Astrocyte (in vitro differentiated cells and primary cell): ENCODE data around the gene SH3RF2. TPM values are rescaled to one million over a fixed set of nuclear protein-coding genes. Genes with fewer than 3 reads are reported as not detected.

ENCODE experiments used
- DNase-seq: peaks from one replicate; pipeline ENCODE4 v3.0.0-alpha.2; 2010; ENCODE audit warnings: low read depth
- FAIRE-seq: peaks from 2 replicates; lab custom pipeline; 2011; peaks lifted over from hg19 to GRCh38; lab: Jason Lieb, UNC
- H2AFZ ChIP-seq: 2 replicates; pipeline ENCODE4 v1.6.0; 2012; ENCODE audit warnings: low read depth, low read length, inconsistent platforms
- H3K27ac ChIP-seq: 2 replicates; pipeline ENCODE4 v1.5.1; 2011; ENCODE audit warnings: low read depth, low read length, inconsistent platforms
- H3K27me3 ChIP-seq: 2 replicates; pipeline ENCODE4 v1.6.0; 2011; ENCODE audit warnings: low read length, inconsistent platforms; ENCODE audit not compliant: insufficient read depth
- H3K36me3 ChIP-seq: 2 replicates; pipeline ENCODE4 v1.5.1; 2011; ENCODE audit warnings: low read length, inconsistent platforms; ENCODE audit not compliant: insufficient read depth
- H3K4me1 ChIP-seq: 2 replicates; pipeline ENCODE4 v1.5.1; 2011; ENCODE audit warnings: low read length, inconsistent platforms; ENCODE audit not compliant: insufficient read depth
- H3K4me2 ChIP-seq: 2 replicates; pipeline ENCODE4 v1.6.0; 2012; ENCODE audit warnings: low read length, inconsistent platforms
- H3K4me3 ChIP-seq: 2 replicates; pipeline ENCODE4 v1.5.1; 2011; ENCODE audit warnings: low read depth, mild to moderate bottlenecking, low read length, inconsistent platforms; ENCODE audit not compliant: insufficient read depth
- H3K79me2 ChIP-seq: 2 replicates; pipeline ENCODE4 v1.6.0; 2012; ENCODE audit warnings: mild to moderate bottlenecking, low read length, inconsistent platforms; ENCODE audit not compliant: insufficient read depth
- H3K9ac ChIP-seq: 2 replicates; pipeline ENCODE4 v1.6.0; 2012; ENCODE audit warnings: mild to moderate bottlenecking, low read length, inconsistent platforms
- H3K9me3 ChIP-seq: 2 replicates; pipeline ENCODE4 v1.5.1; 2012; ENCODE audit warnings: low read depth, mild to moderate bottlenecking, low read length, inconsistent platforms; ENCODE audit not compliant: insufficient read depth
- H4K20me1 ChIP-seq: 2 replicates; pipeline ENCODE4 v1.6.0; 2012; ENCODE audit warnings: low read length, inconsistent platforms; ENCODE audit not compliant: insufficient read depth
- H3K27ac Mint-ChIP-seq: one replicate; pipeline ENCODE4 v1.8.0; 2021; ENCODE audit warnings: mild to moderate bottlenecking, mixed read lengths; ENCODE audit not compliant: unreplicated experiment
- H3K27me3 Mint-ChIP-seq: one replicate; pipeline ENCODE4 v1.8.0; 2021; ENCODE audit warnings: low read depth, mixed read lengths; ENCODE audit not compliant: unreplicated experiment
- H3K36me3 Mint-ChIP-seq: one replicate; pipeline ENCODE4 v1.8.0; 2021; ENCODE audit warnings: low read depth, mixed read lengths; ENCODE audit not compliant: unreplicated experiment
- H3K4me1 Mint-ChIP-seq: one replicate; pipeline ENCODE4 v1.8.0; 2021; ENCODE audit warnings: low read depth, mixed read lengths; ENCODE audit not compliant: unreplicated experiment
- H3K4me3 Mint-ChIP-seq: one replicate; pipeline ENCODE4 v1.8.0; 2021; ENCODE audit warnings: mild to moderate bottlenecking, moderate library complexity, mixed read lengths; ENCODE audit not compliant: unreplicated experiment
- H3K9me3 Mint-ChIP-seq: one replicate; pipeline ENCODE4 v1.8.0; 2021; ENCODE audit warnings: mild to moderate bottlenecking, mixed read lengths; ENCODE audit not compliant: unreplicated experiment
- CTCF ChIP-seq: IDR thresholded peaks from 2 replicates; pipeline ENCODE4 v1.5.1; 2011; ENCODE audit warnings: low read depth, mild to moderate bottlenecking, inconsistent platforms, low read length, moderate library complexity; ENCODE audit not compliant: insufficient read depth
- EZH2 ChIP-seq: IDR thresholded peaks from 2 replicates; pipeline ENCODE4 v1.6.1; 2012; ENCODE audit warnings: mild to moderate bottlenecking, low read length, inconsistent platforms; ENCODE audit not compliant: insufficient read depth
- total RNA-seq: library from RNA; stranded (reverse); gene quantifications from 2 replicates; pipeline ENCODE4 v1.2.1, GENCODE V29; 2021

SH3RF2 gene
- total RNA-seq, 1 donor from 2014 or later, result 12.3 TPM

- no peak for FAIRE-seq
- Mint-ChIP-seq H3K27me3 (no peaks in the 10 kb centered on the region), H3K4me3 (no peak overlapping the region), H3K36me3 (peaks cover 2% of the 10 kb centered on the region), H3K27ac (no peak overlapping the region), H3K4me1 (peaks cover 50% of the 10 kb centered on the region), H3K9me3 (no peaks in the 10 kb centered on the region)
- no peak overlapping the region for H3K4me2 ChIP-seq
- no peak overlapping the region for H3K4me3 ChIP-seq
- H4K20me1 ChIP-seq, result no peaks in the 10 kb centered on the region
- H3K36me3 ChIP-seq, result no peaks in the 10 kb centered on the region
- no peak overlapping the region for H3K9ac ChIP-seq
- H3K9me3 ChIP-seq, result no peaks in the 10 kb centered on the region
- peaks cover 49% of the 10 kb centered on the region for H3K4me1 ChIP-seq
- H3K27ac ChIP-seq, result no peak overlapping the region
- H2AFZ ChIP-seq, result no peak overlapping the region
- H3K79me2 ChIP-seq, result no peaks in the 10 kb centered on the region
- DNase-seq, result no peak
- TF ChIP-seq EZH2 (no peak), CTCF (no peak)
- no peaks in the 10 kb centered on the region for H3K27me3 ChIP-seq
Observed at GRCh38 chr5:145978171-145978570, 41.8 kb downstream of the SH3RF2 start.

GRCh38 chr5:145978708-145979107 lies 42.3 kb downstream of the SH3RF2 start:
- peaks cover 49% of the 10 kb centered on the region for H3K4me1 ChIP-seq
- FAIRE-seq (no peak), DNase-seq (no peak)
- H3K27me3 Mint-ChIP-seq, result no peaks in the 10 kb centered on the region
- no peak overlapping the region for H3K4me3 ChIP-seq
- H2AFZ ChIP-seq, result no peak overlapping the region
- TF ChIP-seq CTCF (no peak), EZH2 (no peak)
- H3K4me2 ChIP-seq, result no peak overlapping the region
- no peaks in the 10 kb centered on the region for H3K9me3 Mint-ChIP-seq
- no peak overlapping the region for H3K27ac ChIP-seq
- H3K27me3 ChIP-seq, result no peaks in the 10 kb centered on the region
- H3K9me3 ChIP-seq, result no peaks in the 10 kb centered on the region
- H3K79me2 ChIP-seq, result no peaks in the 10 kb centered on the region
- no peaks in the 10 kb centered on the region for H4K20me1 ChIP-seq
- no peak overlapping the region for H3K27ac Mint-ChIP-seq
- H3K9ac ChIP-seq, result no peak overlapping the region
- H3K36me3 Mint-ChIP-seq, result no peaks in the 10 kb centered on the region
- no peak overlapping the region for H3K4me3 Mint-ChIP-seq
- peaks cover 50% of the 10 kb centered on the region for H3K4me1 Mint-ChIP-seq
- no peaks in the 10 kb centered on the region for H3K36me3 ChIP-seq

GRCh38 chr5:145979270-145980223 lies 43.2 kb downstream of the SH3RF2 start:
- no peaks in the 10 kb centered on the region for H3K27me3 Mint-ChIP-seq
- peaks cover 48% of the 10 kb centered on the region for H3K4me1 Mint-ChIP-seq
- TF ChIP-seq CTCF, result no peak
- TF ChIP-seq EZH2, result no peak
- H3K9me3 Mint-ChIP-seq, result no peaks in the 10 kb centered on the region
- no peak for FAIRE-seq
- Histone ChIP-seq H3K4me3 (no peak overlapping the region), H3K4me1 (peaks cover 47% of the 10 kb centered on the region), H3K79me2 (no peaks in the 10 kb centered on the region), H3K9me3 (no peaks in the 10 kb centered on the region), H3K27me3 (no peaks in the 10 kb centered on the region), H3K9ac (no peak overlapping the region), H3K27ac (no peak overlapping the region), H3K4me2 (no peak overlapping the region), H4K20me1 (no peaks in the 10 kb centered on the region), H3K36me3 (no peaks in the 10 kb centered on the region), H2AFZ (no peak overlapping the region)
- DNase-seq, result no peak
- H3K27ac Mint-ChIP-seq, result peak overlapping the region; percentile 12
- H3K36me3 Mint-ChIP-seq, result no peaks in the 10 kb centered on the region
- no peak overlapping the region for H3K4me3 Mint-ChIP-seq
